GM18951 (cell line): ENCODE measurements around the gene TMA16.

Source experiments
- POLR2A ChIP-seq: IDR thresholded peaks from 4 replicates; pipeline ENCODE4 v1.6.1; 2011; ENCODE audit warnings: mild to moderate bottlenecking; ENCODE audit not compliant: insufficient read length, insufficient read depth; ENCODE audit errors: extremely low read depth
- in situ Hi-C: fragments of 300-500 bp; cut with MboI; formaldehyde crosslinking; loops from one replicate; pipeline ENCODE4 v1.12.0; 2022; ENCODE audit warnings: low sequenced_read_pairs, mixed read lengths, inconsistent platforms; ENCODE audit not compliant: unreplicated experiment

Gene TMA16

DNA sequence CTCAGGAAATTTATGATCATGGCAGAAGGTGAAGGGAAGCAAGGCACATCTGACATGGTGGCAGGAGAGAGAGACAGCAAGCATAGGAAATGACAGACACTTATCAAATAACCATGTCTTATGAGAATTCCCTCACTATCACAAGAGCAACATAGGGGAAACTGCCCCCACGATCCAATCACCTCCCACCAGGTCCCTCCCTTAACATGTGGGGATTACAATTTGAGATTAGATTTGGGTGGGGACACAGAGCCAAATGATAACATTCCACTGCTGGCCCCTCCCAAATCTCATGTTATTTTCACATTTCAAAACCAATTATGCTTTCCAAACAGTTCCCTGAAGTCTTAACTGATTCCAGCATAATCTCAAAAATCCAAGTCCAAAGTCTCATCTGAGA lies 8.2 kb upstream of the TMA16 start:
- in situ Hi-C loops: loop anchor here (5.0 kb wide), 1 partner anchor 61 kb away; no protein-coding TSS in a partner anchor
- no peak for TF ChIP-seq POLR2A

DNA sequence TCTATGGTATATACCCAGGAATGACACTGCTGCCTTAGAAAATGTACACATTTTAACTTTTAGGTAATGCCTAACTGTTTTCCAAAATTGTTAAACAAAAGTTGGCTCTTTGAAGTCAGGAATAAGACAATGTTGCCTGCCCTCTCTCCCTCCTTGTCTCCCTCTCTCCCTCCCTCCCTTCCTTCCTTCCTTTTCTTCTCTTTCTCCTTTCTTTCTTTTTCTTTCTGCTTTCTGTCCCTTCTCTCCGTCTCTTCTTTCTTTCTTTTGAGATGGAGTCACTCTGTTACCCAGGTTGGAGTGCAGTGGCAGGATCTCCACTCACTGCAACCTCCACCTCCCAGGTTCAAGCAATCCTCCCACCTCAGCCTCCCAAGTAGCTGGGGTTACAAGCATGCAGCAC lies 4.6 kb upstream of the TMA16 start:
- TF ChIP-seq POLR2A: no peak
- in situ Hi-C loops: loop anchor here (5.0 kb wide), 1 partner anchor 57 kb away; no protein-coding TSS in a partner anchor

DNA sequence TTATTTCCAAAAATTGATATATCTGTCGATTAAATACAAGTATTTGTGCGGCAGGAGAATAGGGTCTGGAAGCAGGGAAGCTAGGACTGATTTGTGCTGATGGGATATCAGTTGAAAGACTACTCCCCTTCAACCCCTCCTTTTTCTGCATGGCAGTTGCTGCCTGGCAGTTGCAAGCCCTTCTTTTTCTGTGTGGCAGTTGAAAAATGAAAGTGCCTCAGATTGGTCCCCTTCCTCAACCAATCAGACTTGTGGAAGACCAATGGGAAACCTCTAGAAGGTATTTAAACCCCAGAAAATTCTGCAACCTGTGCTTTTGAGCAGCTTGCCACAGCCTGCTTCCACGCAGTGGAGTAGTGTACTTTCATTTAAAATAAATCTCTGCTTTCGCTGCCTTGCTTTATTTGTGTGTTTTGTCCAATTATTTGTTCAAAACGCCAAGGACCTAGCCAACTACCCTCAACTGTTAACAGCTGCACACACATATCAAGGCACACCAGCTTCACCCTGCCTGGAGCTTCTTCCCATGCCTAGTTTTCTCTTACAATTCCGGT lies 1.5 kb upstream of the TMA16 start:
- in situ Hi-C loops: no loop called here
- no peak for TF ChIP-seq POLR2A

DNA sequence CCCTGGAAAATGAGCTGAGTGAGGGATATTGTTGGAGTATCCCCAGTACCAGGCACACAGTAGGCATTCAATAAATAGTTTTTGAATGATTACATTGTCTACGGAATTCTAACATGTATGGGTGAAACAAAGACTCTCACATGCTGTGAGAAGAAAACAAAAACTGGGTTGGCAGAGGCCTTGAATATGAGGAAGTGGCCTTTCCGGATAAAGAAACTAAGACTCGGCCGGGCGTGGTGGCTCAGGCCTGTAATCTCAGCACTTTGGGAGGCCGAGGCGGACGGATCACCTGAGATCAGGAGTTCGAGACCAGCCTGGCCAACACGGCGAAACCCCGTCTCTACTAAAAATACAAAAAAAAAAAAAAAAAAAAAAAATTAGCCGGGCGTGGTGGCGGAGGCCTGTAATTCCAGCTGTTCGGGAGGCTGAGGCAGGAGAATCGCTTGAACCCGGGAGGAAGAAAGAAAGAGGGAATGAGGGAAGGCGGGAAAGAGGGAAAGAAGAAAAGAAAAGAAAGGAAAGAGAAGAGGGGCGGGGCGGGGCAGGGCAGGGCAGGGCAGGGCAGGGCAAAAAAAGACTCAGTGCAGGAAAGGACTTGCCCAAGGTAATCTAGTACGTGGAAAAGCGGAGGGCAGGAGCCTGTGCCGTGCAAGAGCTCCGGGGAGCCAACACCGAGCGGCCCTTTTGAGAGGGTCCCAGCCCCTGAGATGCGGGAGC lies 689 bp upstream of the TMA16 start:
- in situ Hi-C loops: no loop called here
- no peak for TF ChIP-seq POLR2A

DNA sequence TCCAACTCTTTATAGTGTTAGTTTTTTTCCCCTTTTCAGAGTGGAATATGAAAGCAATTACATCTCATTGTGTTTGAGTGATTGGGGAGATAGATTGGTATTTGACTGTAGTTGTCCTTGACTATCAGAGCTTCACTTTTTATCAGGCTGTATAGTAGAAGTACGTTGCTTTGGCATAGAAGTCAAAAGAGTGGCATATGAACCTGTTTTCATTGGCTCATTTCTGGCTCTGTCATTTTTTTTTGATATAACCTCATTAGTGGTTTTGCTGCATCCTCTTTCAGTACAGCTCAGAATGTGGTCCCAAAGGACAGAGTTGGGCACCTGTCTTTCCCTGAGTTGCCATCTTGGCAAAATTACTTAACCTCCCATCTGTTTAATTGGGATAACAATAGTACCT lies 1.4 kb downstream of the TMA16 start:
- no peak for TF ChIP-seq POLR2A
- in situ Hi-C loops: no loop called here

DNA sequence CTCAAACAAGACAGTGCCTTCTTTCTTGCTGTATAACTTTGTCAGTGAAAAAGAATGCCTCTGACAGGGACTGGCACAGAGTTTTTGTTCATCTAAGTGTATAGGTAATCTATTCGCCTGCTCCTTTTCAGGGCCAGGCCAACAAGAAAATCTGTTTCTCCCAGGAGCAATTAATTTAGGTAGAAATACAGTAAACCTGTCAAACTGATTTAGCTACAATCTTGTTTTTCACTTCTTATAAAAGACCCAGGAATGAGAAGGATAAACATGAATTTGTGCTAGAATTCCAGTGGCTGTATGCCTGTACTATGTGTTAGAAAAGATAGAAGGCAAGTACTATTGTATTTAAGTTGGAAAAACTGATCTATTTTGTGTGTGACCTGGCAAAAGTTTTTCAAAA lies 6.1 kb downstream of the TMA16 start:
- TF ChIP-seq POLR2A: no peak
- in situ Hi-C loops: no loop called here

DNA sequence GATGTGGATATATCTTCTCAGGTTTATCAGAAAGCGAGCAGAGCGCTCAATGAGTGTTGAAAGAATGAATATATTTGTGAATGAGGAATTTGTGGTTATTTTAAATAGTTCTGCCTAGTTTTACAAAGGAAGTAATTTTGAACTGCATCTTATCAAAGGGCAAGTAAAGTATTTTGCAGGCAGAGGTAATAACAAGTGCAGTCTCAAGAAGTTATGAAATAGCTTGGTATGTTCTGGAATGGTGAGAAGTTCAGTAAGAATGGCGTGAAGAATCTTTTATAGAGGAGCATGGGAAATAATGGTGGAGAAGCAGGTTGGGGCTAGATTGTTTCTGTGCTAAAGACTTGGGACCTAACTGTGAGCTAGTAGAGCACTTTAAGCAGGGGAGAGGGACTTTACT lies 10.9 kb downstream of the TMA16 start:
- in situ Hi-C loops: no loop called here

DNA sequence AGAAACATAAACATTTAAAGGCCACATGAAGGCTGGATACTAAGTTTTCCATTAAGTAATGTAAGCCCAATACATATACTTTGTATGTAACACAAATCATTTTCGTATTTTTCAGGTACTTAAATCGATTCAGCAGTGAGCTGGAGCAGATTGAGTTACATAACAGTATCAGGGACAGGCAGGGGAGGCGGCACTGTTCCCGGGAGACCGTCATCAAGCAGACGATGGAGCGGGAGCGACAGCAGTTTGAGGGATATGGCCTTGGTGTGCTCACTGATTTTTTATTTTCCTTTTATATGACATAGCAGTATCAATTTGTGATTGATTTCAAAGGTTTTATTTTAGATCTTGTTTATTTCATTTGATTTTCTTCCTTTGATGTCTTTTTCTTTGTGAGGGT lies 20.7 kb downstream of the TMA16 start:
- no peak for TF ChIP-seq POLR2A

More for the DNA sequence above, 10.9 kb downstream of the TMA16 start:
- no peak for TF ChIP-seq POLR2A

DNA sequence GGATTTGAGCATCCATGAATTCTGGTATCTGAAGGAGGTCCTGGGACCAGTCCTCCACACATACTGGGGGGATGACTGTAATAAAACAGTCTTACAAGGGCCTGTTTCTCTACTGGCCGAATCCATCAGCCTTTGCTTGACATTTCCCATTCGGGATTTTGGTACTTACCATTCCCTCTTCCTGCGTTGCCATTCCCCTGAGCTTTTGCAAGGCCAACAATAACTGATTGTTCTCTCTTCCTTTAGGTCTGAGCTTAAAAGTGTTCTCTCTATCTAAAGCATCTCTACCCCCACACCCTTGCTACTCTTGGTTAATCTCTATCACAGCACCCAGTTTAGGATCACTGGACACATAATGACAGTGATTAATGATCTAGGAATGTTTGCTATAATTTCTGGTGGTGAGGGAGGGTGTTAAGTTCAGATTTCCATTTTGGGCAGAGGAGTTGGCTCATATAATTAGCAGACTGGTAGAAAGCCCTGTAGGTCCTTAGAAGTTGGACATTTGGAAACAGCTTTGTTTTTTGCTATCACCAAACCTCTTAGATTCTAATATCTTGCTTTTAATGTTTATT lies 29.4 kb downstream of the TMA16 start:
- in situ Hi-C loops: no loop called here
- no peak for TF ChIP-seq POLR2A

More for the DNA sequence above, 20.7 kb downstream of the TMA16 start:
- in situ Hi-C loops: no loop called here

DNA sequence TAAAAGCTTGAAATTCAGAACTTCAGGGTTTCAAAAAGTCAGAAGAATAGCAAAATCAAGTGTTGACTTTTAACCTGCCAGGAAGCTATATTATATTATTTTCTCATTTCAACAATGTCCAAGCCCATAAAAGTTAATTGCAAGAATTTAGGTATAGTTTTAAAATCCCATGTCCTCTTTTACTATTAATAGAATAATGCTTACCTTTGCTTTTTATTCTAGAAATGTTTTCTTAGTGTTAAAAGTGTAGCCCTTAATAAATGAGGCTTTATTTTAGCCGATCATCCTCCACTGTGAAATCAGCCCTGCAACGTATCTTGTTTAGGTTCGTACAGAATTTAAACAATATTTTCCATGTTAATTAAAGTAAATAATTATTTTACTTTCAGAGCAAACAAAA lies 31.5 kb downstream of the TMA16 start:
- in situ Hi-C loops: loop anchor here (25.0 kb wide), 2 partner anchors 414 to 486 kb away; no protein-coding TSS in a partner anchor
- no peak for TF ChIP-seq POLR2A

DNA sequence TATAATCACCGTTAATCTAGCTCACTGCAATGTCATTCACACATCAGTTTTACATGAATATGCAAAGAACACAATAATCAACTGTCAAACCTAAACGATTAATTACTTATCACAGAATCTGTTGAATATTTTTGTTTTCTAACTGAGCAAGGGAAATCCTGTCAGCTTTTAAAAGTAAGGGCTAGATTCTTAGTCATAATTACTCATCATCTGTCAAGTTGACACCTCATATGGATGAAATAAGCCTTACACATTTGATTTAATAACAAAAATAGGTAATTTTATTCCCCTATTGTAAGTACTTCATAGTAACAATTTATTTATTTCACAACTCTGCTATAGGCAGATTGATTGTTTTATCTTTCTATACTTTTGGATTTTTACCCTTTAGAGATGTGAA lies 32.7 kb downstream of the TMA16 start:
- no peak for TF ChIP-seq POLR2A
- in situ Hi-C loops: loop anchor here (25.0 kb wide), 2 partner anchors 415 to 485 kb away; no protein-coding TSS in a partner anchor

DNA sequence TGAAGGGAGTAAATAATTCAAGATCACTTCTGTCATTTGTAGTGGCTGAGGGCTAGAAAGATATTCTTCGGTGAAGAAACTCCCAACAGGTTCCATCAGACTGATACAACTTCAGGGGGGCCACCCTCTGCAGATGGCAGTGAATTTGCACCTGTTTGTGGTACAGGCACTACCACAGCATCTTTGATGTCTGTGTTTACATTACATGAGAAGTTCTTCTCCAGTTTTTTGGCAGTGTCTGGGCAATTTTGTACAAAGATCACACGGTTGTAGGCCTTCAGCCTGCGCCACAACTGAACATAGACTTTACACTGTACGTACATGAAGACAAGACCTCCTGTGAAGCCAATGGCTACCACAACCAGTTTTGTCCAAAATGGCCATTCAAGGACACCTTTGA lies 34.2 kb downstream of the TMA16 start:
- in situ Hi-C loops: loop anchor here (25.0 kb wide), 2 partner anchors 416 to 484 kb away; no protein-coding TSS in a partner anchor
- no peak for TF ChIP-seq POLR2A

DNA sequence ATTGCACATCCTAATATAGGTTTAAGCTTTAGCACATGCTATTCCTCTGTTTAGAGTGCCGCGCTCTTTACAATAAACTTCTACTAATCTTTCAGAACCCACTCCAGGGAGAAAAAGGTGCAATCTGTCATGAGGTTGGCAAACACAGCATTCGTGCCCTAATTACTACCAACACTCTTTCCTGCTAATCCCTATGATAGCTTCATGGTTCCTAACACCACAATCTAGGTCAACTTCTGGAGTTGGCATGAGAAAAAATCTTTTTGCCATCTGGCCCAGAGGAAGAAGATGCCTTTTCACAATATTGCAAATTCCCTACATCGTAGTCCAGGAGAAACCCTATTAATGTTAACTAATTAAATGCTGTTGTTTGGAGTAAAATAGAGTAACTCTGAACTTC lies 39.6 kb downstream of the TMA16 start:
- in situ Hi-C loops: loop anchor here (25.0 kb wide), 2 partner anchors 422 to 478 kb away; no protein-coding TSS in a partner anchor
- TF ChIP-seq POLR2A: no peak

DNA sequence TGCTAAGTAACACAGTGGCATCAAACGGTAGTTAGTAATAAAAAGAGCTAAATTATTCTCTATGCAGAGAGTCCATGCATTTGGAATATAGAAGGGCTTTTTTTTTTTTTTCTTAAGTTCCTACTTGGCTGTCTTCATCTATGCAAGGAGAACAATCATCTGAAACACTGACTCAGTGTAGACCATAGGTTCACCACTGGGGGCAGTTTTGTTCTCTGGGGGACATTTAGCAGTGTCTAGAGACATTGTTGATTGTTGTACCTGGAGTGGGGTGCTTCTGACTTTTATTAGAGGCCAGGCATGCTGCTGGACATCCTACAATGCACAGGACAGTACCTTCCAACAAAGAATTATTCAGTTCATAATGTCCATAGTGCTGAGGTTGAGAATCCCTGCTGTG lies 41.2 kb downstream of the TMA16 start:
- no peak for TF ChIP-seq POLR2A
- in situ Hi-C loops: loop anchor here (25.0 kb wide), 2 partner anchors 423 to 477 kb away; no protein-coding TSS in a partner anchor
